A549 (cell line): ENCODE results near the gene TTC1. TPM values are rescaled to one million over a fixed set of nuclear protein-coding genes. Genes with fewer than 3 reads are reported as not detected.
"Not testable (repeated sequence)": the region's sequence is repeated elsewhere in the genome, so short reads cannot be mapped to it uniquely, and the experiment has no call there.

Experiments
- ATAC-seq, 2 experiments: fragments of 200-7000 bp in 1 of 2; fragments of >200 bp in 1 of 2; cut with Nextera tagmentation in 1 of 2; cut with Tn5 transposase in 1 of 2; 3 replicates each; pipeline versions ENCODE4 v1.8.0 to v1.9.1; 2018 to 2020; ENCODE audit warnings: mild to moderate bottlenecking in 1 of 2, moderate library complexity in 1 of 2
- CTCF ChIA-PET: fragments of 300-600 bp; sonication (Branson Sonifier 250); formaldehyde crosslinking; extraction: SDS; loops from one replicate; lab custom pipeline; 2021; ENCODE audit warnings: antibody characterized with exemption, inconsistent platforms; lab: Yijun Ruan, JAX
- POLR2A ChIA-PET: fragments of 350-600 bp; formaldehyde crosslinking; extraction: SDS; loops from one replicate; lab custom pipeline; 2021; ENCODE audit warnings: antibody characterized with exemption, inconsistent platforms; lab: Yijun Ruan, JAX
- DNase-seq, 2 experiments: peaks; one replicate each; pipeline versions ENCODE4 v3.0.0 to v3.0.0-alpha.2; 2011 to 2016; ENCODE audit warnings: low read depth in 1 of 2, low spot score in 1 of 2
- FAIRE-seq: peaks from 2 replicates; lab custom pipeline; 2011; peaks lifted over from hg19 to GRCh38; lab: Jason Lieb, UNC
- H3K27ac ChIP-seq, 2 experiments: fragments of >200 bp; sonication (Bioruptor Twin); formaldehyde crosslinking; 3 replicates each; pipeline ENCODE4 v1.5.1; 2016 to 2017
- H3K4me1 ChIP-seq: fragments of >200 bp; sonication (Bioruptor Twin); formaldehyde crosslinking; 3 replicates; pipeline ENCODE4 v1.6.1; 2016
- H3K4me2 ChIP-seq: fragments of >200 bp; sonication (Bioruptor Twin); formaldehyde crosslinking; 3 replicates; pipeline ENCODE4 v1.6.1; 2016
- H3K4me3 ChIP-seq: fragments of >200 bp; sonication (Bioruptor Twin); formaldehyde crosslinking; 3 replicates; pipeline ENCODE4 v1.5.1; 2016
- H3K9me3 ChIP-seq: fragments of >200 bp; sonication (Bioruptor Twin); formaldehyde crosslinking; 3 replicates; pipeline ENCODE4 v1.6.1; 2016
- CEBPB ChIP-seq, 2 experiments: fragments of >200 bp in 1 of 2; sonication (Bioruptor Twin) in 1 of 2; formaldehyde crosslinking in 1 of 2; IDR thresholded peaks; 2 replicates each; pipeline ENCODE4 v1.6.1; 2012 to 2016
- CHD4 ChIP-seq: fragments of 200-600 bp; sonication (generic); IDR thresholded peaks from 2 replicates; pipeline ENCODE4 v1.6.1; 2016; ENCODE audit warnings: antibody characterized with exemption, mild to moderate bottlenecking, borderline replicate concordance
- EHF ChIP-seq: fragments of 250-450 bp; sonication (Bioruptor Pico); IDR thresholded peaks from 2 replicates; pipeline ENCODE4 v1.5.0; 2020; ENCODE audit warnings: mild to moderate bottlenecking
- EP300 ChIP-seq, 2 experiments: fragments of >200 bp; sonication (Bioruptor Twin); formaldehyde crosslinking; IDR thresholded peaks; 2 replicates in 1 of 2; 3 replicates in 1 of 2; pipeline ENCODE4 v1.6.1; 2016 to 2017
- ESRRA ChIP-seq: fragments of 150-350 bp; IDR thresholded peaks from 2 replicates; pipeline ENCODE4 v1.6.1; 2014; ENCODE audit warnings: mild to moderate bottlenecking, low read length, borderline replicate concordance
- FOSL2 ChIP-seq, 2 experiments: fragments of 450-650 bp in 1 of 2; fragments of >200 bp in 1 of 2; sonication (Bioruptor Twin) in 1 of 2; formaldehyde crosslinking; IDR thresholded peaks; 2 replicates each; pipeline versions ENCODE4 v1.5.0 to v1.6.1; 2016 to 2020; ENCODE audit warnings: mild to moderate bottlenecking in 1 of 2, moderate library complexity in 1 of 2
- FOXS1 ChIP-seq: fragments of 250-450 bp; sonication (Bioruptor Pico); IDR thresholded peaks from 2 replicates; pipeline ENCODE4 v1.5.0; 2020; ENCODE audit warnings: mild to moderate bottlenecking, moderate library complexity
- HEYL ChIP-seq: fragments of 250-450 bp; sonication (Bioruptor Pico); IDR thresholded peaks from 2 replicates; pipeline ENCODE4 v1.8.0; 2021; ENCODE audit warnings: mild to moderate bottlenecking, moderate library complexity
- HOXB13 ChIP-seq: fragments of 250-450 bp; sonication (Bioruptor Pico); IDR thresholded peaks from 2 replicates; pipeline ENCODE4 v1.5.0; 2020; ENCODE audit warnings: low read depth, mild to moderate bottlenecking, moderate library complexity
- HOXB5 ChIP-seq: fragments of 250-450 bp; sonication (Bioruptor Pico); IDR thresholded peaks from 2 replicates; pipeline ENCODE4 v1.5.0; 2020; ENCODE audit warnings: mild to moderate bottlenecking, moderate library complexity
- KDM1A ChIP-seq: fragments of 200-600 bp; sonication (generic); IDR thresholded peaks from 2 replicates; pipeline ENCODE4 v1.6.1; 2016; ENCODE audit warnings: low read depth, mild to moderate bottlenecking
- MYC ChIP-seq: IDR thresholded peaks from 2 replicates; pipeline ENCODE4 v1.6.1; 2012; ENCODE audit warnings: mild to moderate bottlenecking, inconsistent platforms, low read length, improper control_type of control experiment, borderline replicate concordance
- NFE2L2 ChIP-seq: fragments of 150-350 bp; conservative IDR thresholded peaks from 2 replicates; pipeline ENCODE4 v1.6.1; 2014; ENCODE audit warnings: low read length
- NR3C1 ChIP-seq: fragments of >200 bp; sonication (Bioruptor Twin); formaldehyde crosslinking; IDR thresholded peaks from 3 replicates; pipeline ENCODE4 v1.6.1; 2017
- PHF8 ChIP-seq: fragments of 200-600 bp; sonication (generic); IDR thresholded peaks from 2 replicates; pipeline ENCODE4 v1.6.1; 2016; ENCODE audit warnings: low read depth, mild to moderate bottlenecking, antibody characterized with exemption, moderate library complexity, borderline replicate concordance
- POLR2AphosphoS2 ChIP-seq: conservative IDR thresholded peaks from 2 replicates; pipeline ENCODE4 v1.6.1; 2012; ENCODE audit warnings: low read length, improper control_type of control experiment, inconsistent platforms
- RAD21 ChIP-seq, 2 experiments: fragments of >200 bp in 1 of 2; sonication (Bioruptor Twin) in 1 of 2; formaldehyde crosslinking in 1 of 2; IDR thresholded peaks in 1 of 2; conservative IDR thresholded peaks in 1 of 2; 2 replicates in 1 of 2; 3 replicates in 1 of 2; pipeline ENCODE4 v1.6.1; 2012 to 2018; ENCODE audit warnings: inconsistent platforms in 1 of 2
- RCOR1 ChIP-seq: fragments of 150-350 bp; IDR thresholded peaks from 2 replicates; pipeline ENCODE4 v1.6.1; 2014; ENCODE audit warnings: antibody characterized with exemption, low read length, low read depth
- SMC3 ChIP-seq: fragments of >200 bp; sonication (Bioruptor Twin); formaldehyde crosslinking; IDR thresholded peaks from 3 replicates; pipeline ENCODE4 v1.6.1; 2018; ENCODE audit warnings: inconsistent platforms
- SREBF2 ChIP-seq: fragments of 450-650 bp; IDR thresholded peaks from 2 replicates; pipeline ENCODE4 v1.6.1; 2014; ENCODE audit warnings: mild to moderate bottlenecking, moderate library complexity
- TFCP2L1 ChIP-seq: fragments of 250-450 bp; sonication (Bioruptor Pico); IDR thresholded peaks from 2 replicates; pipeline ENCODE4 v1.5.0; 2021; ENCODE audit warnings: mild to moderate bottlenecking
- ZNF302 ChIP-seq: fragments of 250-450 bp; sonication (Bioruptor Pico); IDR thresholded peaks from 2 replicates; pipeline ENCODE4 v1.9.0; 2021; ENCODE audit warnings: inconsistent platforms, mild to moderate bottlenecking, moderate library complexity
- WGBS: methylation state at CpG from one replicate; pipeline ENCODE4 v1.1.6; 2017; ENCODE audit errors: missing lambda C conversion rate; 5-methylcytosine and 5-hydroxymethylcytosine counted together
- polyA plus RNA-seq, 4 experiments: library from polyadenylated mRNA; depleted of rRNA in 3 of 4; stranded (reverse); fragments of >200 nt; fragmentation: RNase III in 1 of 4; extraction: RNeasy Plus Mini Kit Qiagen cat#74134 plus additional on column Dnase treatment in 1 of 4; gene quantifications; 2 replicates in 3 of 4; 3 replicates in 1 of 4; pipeline ENCODE4 v1.2.3, GENCODE V29; 2011 to 2017
- TF ChIP-seq, protein P1 (sequence below): fragments of >200 bp; sonication (Bioruptor Twin); formaldehyde crosslinking; IDR thresholded peaks from 2 replicates; pipeline ENCODE4 v1.6.1; 2016
- TF ChIP-seq, protein P2 (sequence below): IDR thresholded peaks from 2 replicates; pipeline ENCODE4 v1.6.1; 2012
- TF ChIP-seq, protein P3 (sequence below): IDR thresholded peaks from 2 replicates; pipeline ENCODE4 v1.6.1; 2012
- TF ChIP-seq, protein P4 (sequence below): fragments of >200 bp; sonication (Bioruptor Twin); formaldehyde crosslinking; IDR thresholded peaks from 3 replicates; pipeline ENCODE4 v1.6.1; 2016
- TF ChIP-seq, protein P5 (sequence below): fragments of >200 bp; sonication (Bioruptor Twin); formaldehyde crosslinking; IDR thresholded peaks from 3 replicates; pipeline ENCODE4 v1.5.1; 2016

Gene TTC1
- polyA plus RNA-seq, 2 of the 4 experiments (the other 2 are of a cell fraction): 64.9 to 79.7 TPM

DNA sequence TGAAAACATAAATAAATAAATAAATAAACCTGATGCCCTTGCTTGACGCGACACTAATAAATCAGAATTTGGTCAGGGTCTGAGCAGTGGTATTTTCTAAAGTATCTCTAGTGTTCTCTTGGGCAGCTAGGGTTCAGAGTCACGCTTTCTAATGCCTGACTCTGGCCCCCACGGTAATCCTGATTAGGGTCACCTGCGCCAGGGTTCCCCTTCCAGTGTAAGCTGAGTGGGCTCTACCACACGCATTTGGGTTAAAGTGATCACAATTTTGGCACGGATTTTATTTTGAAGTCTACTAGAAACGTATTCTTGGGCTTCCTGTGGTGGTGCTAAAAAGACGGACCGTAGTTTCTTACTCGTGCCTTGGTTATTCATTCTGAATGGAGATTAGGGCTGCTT is 651 bp downstream of the TTC1 start:
- no peaks in the 10 kb centered on the region for H3K9me3 ChIP-seq
- TF ChIP-seq, protein P1, sequence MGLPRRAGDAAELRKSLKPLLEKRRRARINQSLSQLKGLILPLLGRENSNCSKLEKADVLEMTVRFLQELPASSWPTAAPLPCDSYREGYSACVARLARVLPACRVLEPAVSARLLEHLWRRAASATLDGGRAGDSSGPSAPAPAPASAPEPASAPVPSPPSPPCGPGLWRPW: no peak
- TF ChIP-seq NFE2L2: no peak
- TF ChIP-seq, protein P2, sequence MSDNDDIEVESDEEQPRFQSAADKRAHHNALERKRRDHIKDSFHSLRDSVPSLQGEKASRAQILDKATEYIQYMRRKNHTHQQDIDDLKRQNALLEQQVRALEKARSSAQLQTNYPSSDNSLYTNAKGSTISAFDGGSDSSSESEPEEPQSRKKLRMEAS: no peak
- no peak for TF ChIP-seq RCOR1
- no peak for TF ChIP-seq POLR2AphosphoS2
- TF ChIP-seq EHF: no peak
- TF ChIP-seq NR3C1: no peak
- TF ChIP-seq, protein P3, sequence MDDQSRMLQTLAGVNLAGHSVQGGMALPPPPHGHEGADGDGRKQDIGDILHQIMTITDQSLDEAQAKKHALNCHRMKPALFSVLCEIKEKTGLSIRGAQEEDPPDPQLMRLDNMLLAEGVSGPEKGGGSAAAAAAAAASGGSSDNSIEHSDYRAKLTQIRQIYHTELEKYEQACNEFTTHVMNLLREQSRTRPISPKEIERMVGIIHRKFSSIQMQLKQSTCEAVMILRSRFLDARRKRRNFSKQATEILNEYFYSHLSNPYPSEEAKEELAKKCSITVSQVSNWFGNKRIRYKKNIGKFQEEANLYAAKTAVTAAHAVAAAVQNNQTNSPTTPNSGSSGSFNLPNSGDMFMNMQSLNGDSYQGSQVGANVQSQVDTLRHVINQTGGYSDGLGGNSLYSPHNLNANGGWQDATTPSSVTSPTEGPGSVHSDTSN: no peak
- TF ChIP-seq, protein P4, sequence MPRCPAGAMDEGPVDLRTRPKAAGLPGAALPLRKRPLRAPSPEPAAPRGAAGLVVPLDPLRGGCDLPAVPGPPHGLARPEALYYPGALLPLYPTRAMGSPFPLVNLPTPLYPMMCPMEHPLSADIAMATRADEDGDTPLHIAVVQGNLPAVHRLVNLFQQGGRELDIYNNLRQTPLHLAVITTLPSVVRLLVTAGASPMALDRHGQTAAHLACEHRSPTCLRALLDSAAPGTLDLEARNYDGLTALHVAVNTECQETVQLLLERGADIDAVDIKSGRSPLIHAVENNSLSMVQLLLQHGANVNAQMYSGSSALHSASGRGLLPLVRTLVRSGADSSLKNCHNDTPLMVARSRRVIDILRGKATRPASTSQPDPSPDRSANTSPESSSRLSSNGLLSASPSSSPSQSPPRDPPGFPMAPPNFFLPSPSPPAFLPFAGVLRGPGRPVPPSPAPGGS: no peak
- no peak for TF ChIP-seq KDM1A
- TF ChIP-seq, all 56 proteins: peak for 0
- DNase-seq (no peak), FAIRE-seq (no peak), ATAC-seq (peak in 1 of 2 experiments; percentile 53; a peak in 3 of 6 replicates)
- peak overlapping the region; percentile 85 to 90 for H3K27ac ChIP-seq
- H3K4me3 ChIP-seq: peak overlapping the region; percentile 94
- CTCF ChIA-PET: interaction anchor here (0.6 to 3.9 kb wide), 4 partner anchors 7 to 190 kb away, joined by 3 to 33 read pairs (median 3); no protein-coding TSS in a partner anchor
- peak overlapping the region; percentile 94 for H3K4me2 ChIP-seq
- 5% methylated on average over 11 of the region's 11 CpGs for WGBS
- POLR2A ChIA-PET: interaction anchor here (0.6 to 1.6 kb wide), 3 partner anchors 12 to 109 kb away, joined by 3 to 4 read pairs (median 4); partner anchors contain the start of gene PWWP2A
- peaks cover 18% of the 10 kb centered on the region for H3K4me1 ChIP-seq

DNA sequence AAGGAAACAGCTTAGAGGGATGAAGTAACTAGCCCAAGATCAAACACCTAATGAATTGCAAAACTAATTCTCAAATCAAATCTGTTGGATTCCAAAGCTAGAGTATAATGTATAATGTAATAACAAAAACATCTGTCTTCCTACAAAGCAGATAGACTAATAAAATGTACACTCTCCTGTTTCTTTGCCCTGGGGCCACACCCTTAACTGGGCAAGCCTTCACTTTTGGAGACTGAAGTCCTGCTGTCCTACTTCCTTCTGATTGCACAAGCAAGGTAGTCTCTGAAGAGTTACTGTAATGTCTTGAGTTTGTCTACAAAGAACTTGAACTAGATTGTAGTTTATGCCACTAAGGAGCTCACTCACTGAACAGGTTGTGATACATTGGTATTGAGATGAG is 2.5 kb downstream of the TTC1 start:
- FAIRE-seq (no peak), ATAC-seq (no peak), DNase-seq (no peak)
- Histone ChIP-seq H3K27ac (no peak overlapping the region), H3K4me2 (peak overlapping the region; percentile 94; the same call in 1 of the 3 replicates), H3K4me3 (no peak overlapping the region), H3K9me3 (no peaks in the 10 kb centered on the region), H3K4me1 (peaks cover 18% of the 10 kb centered on the region)
- ChIA-PET CTCF (interaction anchor here (1.5 to 3.9 kb wide), 2 partner anchors 9 to 334 kb away, joined by 5 to 33 read pairs; no protein-coding TSS in a partner anchor), POLR2A (no interaction called here)
- no peak for TF ChIP-seq RAD21 (conservative IDR thresholded peaks at IDR 0.05 in 1 of 2, IDR thresholded peaks at IDR 0.05 in 1 of 2)
- no peak for TF ChIP-seq FOXS1 (CRISPR knock-in tag)
- no peak for TF ChIP-seq HEYL (CRISPR knock-in tag)
- TF ChIP-seq HOXB5 (CRISPR knock-in tag): no peak
- TF ChIP-seq CHD4: no peak
- no peak for TF ChIP-seq HOXB13
- no peak for TF ChIP-seq ESRRA
- TF ChIP-seq, protein P2: no peak
- TF ChIP-seq TFCP2L1 (CRISPR knock-in tag): no peak
- no peak for TF ChIP-seq ZNF302 (CRISPR knock-in tag)
- no peak for TF ChIP-seq PHF8
- TF ChIP-seq CEBPB (IDR thresholded peaks at IDR 0.05): no peak
- TF ChIP-seq, protein P5, sequence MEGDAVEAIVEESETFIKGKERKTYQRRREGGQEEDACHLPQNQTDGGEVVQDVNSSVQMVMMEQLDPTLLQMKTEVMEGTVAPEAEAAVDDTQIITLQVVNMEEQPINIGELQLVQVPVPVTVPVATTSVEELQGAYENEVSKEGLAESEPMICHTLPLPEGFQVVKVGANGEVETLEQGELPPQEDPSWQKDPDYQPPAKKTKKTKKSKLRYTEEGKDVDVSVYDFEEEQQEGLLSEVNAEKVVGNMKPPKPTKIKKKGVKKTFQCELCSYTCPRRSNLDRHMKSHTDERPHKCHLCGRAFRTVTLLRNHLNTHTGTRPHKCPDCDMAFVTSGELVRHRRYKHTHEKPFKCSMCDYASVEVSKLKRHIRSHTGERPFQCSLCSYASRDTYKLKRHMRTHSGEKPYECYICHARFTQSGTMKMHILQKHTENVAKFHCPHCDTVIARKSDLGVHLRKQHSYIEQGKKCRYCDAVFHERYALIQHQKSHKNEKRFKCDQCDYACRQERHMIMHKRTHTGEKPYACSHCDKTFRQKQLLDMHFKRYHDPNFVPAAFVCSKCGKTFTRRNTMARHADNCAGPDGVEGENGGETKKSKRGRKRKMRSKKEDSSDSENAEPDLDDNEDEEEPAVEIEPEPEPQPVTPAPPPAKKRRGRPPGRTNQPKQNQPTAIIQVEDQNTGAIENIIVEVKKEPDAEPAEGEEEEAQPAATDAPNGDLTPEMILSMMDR: no peak
- no peak for TF ChIP-seq SMC3
- TF ChIP-seq KDM1A: no peak
- no peak for TF ChIP-seq MYC
- TF ChIP-seq EP300 (IDR thresholded peaks at IDR 0.05): no peak
- TF ChIP-seq POLR2AphosphoS2: no peak
- no peak for TF ChIP-seq FOSL2 (IDR thresholded peaks at IDR 0.05)
- no peak for TF ChIP-seq FOSL2 (CRISPR knock-in tag; IDR thresholded peaks at IDR 0.05)
- TF ChIP-seq SREBF2: no peak

DNA sequence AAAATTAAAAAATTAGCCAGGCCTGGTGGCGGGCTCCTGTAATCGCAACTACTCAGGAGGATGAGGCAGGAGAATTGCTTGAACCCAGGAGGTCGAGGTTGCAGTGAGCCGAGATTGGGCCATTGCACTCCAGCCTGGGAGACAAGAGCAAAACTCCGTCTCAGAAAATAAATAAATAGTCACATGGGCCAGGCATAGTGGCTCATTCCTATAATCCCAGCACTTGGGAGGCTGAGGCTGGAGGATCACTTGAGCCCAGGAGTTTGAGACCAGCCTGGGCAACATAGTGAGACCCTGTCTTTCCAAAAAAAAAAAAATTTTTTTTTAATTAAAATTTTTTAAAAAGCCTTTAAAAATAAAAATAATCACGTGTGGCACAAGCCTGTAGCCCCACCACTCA is 5.3 kb downstream of the TTC1 start:
- H3K4me3 ChIP-seq, H3K9me3 ChIP-seq, POLR2A ChIA-PET, FAIRE-seq, H3K27ac ChIP-seq, ATAC-seq, DNase-seq, H3K4me2 ChIP-seq: not testable (repeated sequence)
- CTCF ChIA-PET: interaction anchor here (1.2 to 1.3 kb wide), 2 partner anchors 67 to 331 kb away, joined by 3 read pairs; no protein-coding TSS in a partner anchor
- 95% methylated on average over 6 of the region's 6 CpGs for WGBS
- H3K4me1 ChIP-seq: peaks cover 18% of the 10 kb centered on the region
